NCI-H748 treated with DMSO at 0.1 percent for 48 hours (cell line): ENCODE data around the gene AZGP1.
"Not testable (repeated sequence)": the region's sequence is repeated elsewhere in the genome, so short reads cannot be mapped to it uniquely, and the experiment has no call there.

Experiments
- DNase-seq: peaks from one replicate; lab custom pipeline; 2025; lab: John Stamatoyannopoulos, UW

AZGP1 gene

DNA sequence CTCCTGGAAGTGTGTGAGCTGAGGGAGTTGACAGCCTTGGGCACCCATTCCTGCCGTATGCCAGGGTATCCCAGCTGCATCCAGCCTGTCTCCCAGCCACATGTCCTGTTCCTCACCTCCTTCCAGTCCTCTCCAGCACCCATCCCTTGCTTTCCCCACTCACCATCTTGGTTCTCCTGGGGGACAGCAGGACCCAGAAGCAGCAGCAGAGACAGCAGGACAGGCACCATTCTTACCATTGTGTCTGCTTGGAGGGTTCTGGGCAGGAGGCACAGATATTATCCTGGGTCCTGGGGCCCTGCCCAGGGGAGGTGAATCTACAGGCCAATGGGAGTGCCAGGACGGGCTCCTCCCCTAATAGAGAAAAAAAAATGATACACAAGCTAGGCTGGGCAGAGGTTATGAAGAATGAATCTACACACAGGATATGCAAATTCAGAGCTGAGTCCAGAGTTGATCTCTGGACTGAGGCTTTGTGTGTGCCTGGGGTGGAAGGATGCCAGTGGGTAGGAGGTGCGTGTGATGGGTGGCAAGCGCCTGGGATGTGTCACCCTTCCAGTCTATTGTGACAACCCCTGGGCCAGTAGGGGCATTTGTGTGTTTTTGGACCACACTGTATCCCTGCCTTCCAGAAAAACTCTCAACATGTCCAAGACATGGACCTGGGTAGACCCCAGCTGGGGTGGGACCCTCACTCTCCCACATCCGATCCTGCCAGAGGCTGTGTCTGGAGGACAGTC is at the start of gene AZGP1:
Gene AZGP1, minus strand, starts transcription at position 250 of the 740 bp plus-strand sequence. Its CDS starts 11 bp downstream, at position 239.
- no peak for DNase-seq

DNA sequence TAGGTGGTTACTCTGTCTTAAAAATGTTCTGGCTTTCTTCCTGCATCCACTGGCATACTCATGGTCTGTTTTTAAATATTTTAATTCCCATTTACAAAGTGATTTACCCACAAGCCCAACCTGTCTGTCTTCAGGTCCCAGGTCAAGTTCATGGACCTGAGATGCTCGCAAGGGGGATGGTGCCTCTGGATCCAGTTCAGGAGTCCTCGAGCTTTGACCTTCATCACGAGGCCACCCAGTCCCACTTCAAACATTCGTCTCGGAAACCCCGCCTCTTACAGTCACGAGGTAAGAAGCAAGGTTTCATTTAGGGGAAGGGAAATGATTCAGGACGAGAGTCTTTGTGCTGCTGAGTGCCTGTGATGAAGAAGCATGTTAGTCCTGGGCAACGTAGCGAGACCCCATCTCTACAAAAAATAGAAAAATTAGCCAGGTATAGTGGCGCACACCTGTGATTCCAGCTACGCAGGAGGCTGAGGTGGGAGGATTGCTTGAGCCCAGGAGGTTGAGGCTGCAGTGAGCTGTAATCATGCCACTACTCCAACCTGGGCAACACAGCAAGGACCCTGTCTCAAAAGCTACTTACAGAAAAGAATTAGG is 48.3 kb upstream of the AZGP1 start:
- no peak for DNase-seq

DNA sequence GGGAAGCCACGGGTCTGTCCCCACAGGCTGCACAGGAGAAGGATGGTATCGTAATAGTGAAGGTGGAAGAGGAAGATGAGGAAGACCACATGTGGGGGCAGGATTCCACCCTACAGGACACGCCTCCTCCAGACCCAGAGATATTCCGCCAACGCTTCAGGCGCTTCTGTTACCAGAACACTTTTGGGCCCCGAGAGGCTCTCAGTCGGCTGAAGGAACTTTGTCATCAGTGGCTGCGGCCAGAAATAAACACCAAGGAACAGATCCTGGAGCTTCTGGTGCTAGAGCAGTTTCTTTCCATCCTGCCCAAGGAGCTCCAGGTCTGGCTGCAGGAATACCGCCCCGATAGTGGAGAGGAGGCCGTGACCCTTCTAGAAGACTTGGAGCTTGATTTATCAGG is 47.7 kb upstream of the AZGP1 start:
- no peak for DNase-seq

DNA sequence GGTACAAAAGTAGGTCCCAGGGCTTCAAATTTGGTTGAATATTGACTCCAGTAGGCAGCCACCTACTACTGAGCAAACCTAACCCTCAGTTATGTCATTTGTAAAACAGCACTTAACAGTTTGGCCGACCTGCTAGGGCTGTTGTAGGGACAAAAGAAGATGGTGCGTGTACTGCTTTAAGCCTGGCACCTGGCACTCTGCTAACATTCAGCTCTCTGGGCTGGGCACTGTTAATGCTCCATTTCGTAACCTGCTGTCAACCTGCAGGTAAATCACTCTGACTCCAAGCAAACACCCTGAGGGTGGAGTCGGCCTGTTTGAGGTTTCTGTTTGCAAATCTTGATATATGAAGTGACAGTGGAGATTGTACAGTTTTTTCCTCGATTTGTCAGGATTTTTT is 46.8 kb upstream of the AZGP1 start:
- no peak for DNase-seq

DNA sequence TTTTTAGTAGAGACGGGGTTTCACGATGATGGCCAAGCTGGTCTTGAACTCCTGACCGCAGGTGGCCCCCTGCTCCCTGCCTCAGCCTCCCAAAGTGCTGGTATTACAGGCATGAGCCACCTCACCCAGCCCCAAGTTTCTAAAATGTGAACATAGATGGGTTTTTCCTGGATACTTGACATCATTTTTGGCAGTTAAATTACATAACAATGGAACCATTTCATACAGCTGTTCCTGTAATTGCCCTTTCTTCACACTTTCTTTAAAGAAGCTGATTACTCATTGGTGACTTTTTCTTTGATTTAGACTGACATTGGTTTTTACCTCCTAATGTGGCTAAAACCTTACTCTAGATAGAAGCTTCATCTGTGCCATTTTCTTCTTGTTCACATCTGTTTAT is 45.5 kb upstream of the AZGP1 start:
- DNase-seq, result no peak

DNA sequence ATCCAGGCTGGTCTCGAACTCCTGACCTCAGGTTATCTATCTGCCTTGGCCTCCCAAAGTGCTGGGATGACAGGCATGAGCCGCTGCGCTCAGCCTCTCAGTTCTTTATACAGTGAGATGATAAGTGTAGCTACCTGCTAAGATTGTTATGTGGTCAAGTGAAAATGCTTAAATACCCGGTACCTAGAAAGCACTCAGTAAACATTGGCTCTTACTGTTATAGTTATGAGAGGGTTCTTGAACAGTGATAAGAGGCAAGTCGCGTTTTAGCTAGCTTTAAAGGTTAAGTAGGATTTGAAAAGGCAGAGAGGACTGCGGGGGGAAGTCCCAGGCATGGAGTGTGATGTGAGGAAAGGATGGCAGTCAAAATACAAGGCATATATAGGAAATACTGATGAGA is 44.1 kb upstream of the AZGP1 start:
- no peak for DNase-seq

DNA sequence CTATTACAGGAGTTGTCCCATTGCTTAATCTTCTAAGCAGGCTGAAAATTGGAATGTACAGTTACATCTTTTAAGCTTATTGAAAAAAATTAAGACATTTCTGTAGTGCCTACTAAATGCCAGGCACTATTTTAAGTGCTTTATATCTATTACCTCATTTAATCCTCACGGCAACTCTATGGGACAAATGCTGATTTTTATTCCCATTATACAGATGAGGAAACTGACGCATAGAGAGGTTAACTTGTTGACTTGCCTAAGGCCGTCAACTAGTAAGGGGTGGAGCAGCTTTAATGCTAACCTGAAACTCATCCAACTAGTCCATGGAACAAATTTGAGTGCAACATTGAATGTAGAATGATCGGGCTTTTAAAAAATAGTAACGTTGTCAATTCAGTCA is 42.0 kb upstream of the AZGP1 start:
- DNase-seq, result no peak

DNA sequence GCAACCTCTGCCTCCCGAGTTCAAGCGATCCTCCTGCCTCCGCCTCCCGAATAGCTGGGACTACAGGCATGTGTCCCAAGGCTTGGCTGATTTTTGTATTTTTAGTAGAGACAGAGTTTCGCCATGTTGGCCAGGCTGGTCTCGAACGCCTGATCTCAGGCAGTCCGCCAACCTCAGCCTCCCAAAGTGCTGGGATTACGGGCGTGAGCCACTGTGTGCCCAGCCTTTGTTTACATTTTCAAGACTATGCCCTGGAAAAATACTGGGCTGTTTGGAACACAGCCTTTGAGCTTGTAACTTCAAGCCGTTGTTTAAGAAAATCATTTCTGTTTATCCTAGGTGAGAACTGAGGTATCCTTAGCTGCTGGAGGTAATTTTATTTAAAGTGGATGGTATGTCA is 41.5 kb upstream of the AZGP1 start:
- no peak for DNase-seq

DNA sequence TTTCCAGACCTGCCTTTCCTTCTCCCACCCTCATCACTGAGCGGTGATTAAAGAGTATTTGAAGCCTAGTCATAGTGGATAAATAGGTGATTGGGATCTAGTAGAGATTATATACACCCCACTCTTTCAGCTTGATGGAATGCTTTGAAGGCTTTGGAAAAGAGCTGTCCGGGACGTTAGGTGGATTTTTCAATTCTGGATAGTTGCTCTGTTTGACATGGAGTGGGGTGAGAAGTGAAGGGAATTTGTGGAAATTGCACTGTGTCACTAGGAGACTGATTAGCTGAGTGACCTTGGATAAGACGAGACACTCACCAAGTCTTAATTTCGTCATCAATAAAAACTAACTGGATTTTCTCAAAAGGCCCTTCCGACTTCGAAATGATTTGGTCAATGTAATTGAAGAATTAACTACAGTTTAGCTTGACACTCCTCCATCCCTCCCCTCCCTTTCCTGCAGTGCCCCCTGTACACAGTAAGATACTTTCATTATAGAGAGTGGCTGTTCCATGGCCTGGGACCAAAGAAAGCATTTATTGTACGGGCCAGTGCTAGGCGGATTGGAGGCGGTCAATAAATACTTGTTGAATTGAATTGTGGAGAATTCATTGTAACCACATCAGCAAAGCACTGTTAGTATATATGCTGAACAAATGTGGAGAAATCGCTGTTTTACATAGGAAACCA is 40.5 kb upstream of the AZGP1 start:
- DNase-seq, result no peak

DNA sequence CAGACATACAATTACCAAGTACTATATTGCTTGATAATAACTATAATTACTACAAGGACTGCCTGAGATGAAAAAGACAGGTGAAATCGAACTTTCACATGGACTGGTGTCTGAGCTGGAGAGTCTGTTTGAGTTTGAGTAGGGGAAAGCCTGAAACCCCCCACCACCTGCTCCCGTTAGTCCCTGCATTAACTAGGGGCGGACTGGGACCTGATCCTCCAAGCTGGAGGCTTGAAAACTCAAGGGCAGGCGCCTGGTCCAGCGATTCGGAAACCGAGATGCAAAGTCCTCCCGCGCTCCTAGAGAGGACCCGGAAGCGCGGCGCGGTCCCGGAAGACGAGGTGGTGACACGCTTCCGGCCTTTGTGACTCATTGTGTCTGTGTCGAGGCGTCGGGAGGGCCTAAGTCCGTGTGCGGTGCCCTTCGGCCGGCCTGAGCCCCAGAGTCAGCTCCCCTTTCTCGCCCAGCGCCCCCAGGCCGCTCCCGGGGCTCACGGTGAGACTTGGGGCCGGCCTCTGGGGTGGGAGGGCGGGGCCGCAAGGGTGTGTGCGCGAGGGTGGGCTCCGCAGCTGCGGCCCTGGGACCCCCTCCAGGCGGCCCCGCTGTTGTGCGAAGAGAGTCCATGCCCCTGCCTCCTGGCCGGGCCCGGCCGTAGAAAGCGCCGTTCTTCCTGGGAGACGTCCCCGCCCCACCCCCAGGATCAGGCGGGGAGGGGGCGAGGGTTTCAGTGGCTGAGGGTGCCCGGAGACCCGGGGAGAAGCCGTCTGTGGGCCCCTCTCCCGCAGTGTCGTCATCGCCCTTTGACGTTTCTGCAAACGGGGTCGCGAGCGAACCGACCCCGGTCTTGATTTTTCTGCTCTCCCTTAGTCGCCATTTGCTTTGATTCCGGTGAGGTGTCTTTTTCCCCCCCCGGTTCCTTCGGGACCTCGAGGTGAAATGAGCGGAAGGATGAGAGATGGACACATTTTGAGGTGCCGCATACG is 39.7 kb upstream of the AZGP1 start, which contains the start of gene ZKSCAN1:
Gene ZKSCAN1, plus strand, starts transcription at position 365 of the 983 bp plus-strand sequence. CDS start 7,911 bp downstream, outside the sequence.
- peak; percentile 75 for DNase-seq

DNA sequence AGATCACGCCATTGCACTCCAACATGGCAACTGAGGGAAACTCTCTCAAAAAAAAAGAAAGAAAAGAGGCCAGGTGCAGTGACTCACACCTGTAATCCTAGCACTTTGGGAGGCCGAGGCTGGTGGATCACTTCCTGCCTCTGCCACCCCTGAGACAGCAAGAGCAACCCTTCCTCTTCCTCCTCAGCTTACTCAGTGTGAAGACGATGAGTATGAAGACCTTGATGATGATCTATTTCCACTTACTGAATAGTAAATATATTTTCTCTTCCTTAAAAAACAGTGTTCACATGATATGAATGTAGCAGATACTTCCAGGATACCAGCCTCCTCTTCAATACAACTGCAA is 37.5 kb upstream of the AZGP1 start:
- no peak for DNase-seq

DNA sequence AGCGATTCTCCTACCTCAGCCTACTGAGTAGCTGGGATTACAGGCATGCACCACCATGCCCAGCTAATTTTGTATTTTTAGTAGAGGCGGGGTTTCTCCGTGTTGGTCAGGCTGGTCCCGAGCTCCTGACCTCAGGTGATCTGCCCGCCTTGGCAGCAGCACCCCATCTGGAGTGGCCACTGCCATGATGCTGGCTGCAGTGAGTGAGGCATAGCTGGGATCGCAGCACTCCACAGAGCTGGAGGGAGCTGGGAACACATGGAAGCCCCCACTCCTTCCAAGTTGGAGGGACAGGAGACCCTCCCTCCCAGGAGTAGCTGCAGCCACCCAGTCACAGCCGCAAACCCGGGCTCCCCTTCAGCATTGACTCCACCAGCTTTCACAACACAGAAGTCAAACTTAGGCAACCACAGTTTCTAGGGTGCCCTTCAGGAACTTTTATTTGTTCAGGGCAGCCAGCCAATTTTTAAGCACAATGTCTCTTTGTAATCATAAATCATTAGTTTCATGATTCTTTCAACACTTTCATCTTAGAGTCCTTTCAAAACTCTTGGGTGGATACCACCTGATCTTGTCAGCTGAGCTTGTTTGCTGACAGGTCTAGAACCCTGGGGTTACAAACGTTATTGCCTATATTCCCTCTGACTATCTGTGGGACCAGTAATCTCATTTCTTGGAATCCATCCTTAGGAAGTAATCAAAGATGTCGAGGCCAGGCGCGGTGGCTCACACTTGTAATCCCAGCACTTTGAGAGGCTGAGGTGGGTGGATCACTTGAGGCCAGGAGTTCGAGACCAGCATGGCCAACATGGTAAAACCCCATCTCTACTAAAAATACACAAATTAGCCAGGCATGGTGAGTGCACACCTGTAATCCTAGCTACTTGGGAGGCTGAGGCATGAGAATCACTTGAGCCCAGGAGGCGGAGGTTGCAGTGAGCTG is 36.8 kb upstream of the AZGP1 start:
- not testable (repeated sequence) for DNase-seq

DNA sequence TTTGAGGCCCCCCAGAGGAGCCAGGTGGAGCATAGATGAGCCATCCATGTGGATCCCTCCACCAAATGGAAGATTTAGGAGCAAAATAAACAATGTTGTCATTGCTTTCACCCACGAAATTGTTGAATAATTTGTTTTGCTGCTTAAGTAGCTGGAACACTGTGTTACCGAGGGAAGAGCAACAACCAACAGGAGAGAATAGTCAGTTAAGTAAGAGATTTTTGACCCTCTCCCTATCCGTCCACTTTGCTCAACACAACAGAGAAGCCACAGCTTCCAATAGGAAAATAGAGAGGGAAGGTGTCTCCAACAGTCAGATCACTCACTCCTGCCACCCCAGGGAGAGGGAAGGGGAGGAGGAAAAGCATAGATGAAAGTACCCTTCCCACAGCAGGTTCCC is 35.7 kb upstream of the AZGP1 start:
- no peak for DNase-seq

DNA sequence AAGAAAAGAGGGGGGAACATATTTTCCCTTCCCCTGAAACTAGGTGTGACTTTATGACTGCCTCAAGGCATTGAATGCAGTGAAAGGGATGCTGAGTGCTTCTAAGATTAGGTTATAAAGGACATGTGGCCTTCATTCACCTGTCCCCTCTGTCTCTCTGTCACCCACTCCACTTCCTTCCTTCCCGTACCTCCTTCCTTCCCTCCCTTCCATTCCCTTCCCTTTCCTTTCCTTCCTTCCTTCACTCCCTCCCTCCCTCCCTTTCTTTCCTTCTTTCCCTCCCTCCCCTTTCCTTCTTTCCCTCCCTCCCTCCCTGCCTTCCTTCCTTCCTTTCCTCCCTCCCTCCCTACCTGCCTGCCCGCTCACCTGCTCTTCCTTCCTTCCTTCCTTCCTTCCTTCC is 35.1 kb upstream of the AZGP1 start:
- no peak for DNase-seq

DNA sequence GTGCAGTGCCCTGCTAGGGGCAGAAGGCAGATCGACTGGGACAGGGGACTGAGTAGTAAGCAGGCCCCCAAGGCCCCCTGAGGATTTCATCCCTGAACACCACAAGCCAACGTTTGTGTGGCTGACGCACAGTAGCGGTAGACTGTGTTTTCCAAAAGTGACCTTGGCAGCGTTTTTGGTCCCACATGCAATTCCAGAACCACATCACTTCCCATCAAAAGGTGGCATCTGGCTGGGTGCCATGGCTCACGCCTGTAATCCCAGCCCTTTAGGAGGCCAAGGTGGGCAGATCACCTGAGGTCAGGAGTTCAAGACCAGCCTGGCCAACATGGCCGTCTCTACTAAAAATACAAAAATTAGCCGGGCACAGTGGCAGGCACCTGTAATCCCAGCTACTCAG is 34.1 kb upstream of the AZGP1 start:
- DNase-seq, result not testable (repeated sequence)

DNA sequence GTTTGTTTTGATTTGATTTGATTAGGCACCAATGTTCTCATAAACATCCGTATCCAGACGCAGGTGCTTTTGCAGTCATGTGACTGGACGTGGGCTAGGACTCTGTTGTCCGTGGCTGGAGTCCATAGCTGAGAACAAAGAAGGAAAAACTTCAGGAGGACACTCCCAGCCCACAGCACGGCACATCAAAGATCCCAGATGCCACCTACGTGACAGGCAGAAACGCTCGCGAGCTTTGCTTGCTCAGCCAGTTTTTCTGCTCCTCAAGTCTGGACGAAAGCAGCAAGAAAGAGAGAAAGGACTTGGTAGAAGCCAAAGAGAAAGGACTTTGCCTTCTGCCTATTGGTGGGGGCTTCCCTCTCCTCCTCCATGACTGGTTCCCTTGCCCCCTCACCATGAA is 32.7 kb upstream of the AZGP1 start:
- DNase-seq, result no peak

DNA sequence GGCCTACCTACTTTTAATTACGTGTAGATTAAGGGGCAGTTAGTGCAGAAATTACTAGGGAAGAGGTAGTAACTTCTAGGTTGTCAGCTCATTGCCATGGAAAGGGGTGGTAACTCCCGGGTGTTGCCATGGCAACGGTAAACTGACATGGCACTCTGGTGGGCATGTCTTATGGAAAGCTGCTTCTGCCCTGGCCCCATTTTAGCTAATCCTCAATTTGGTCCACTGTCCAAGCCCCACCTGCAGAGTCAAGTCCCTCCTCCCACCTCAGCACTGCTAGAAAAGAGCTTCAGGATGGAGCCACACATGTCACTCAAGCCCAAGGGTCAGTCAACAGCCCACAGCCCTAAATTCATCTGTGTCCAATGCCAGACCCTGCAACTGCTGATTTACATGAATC is 32.1 kb upstream of the AZGP1 start:
- no peak for DNase-seq

DNA sequence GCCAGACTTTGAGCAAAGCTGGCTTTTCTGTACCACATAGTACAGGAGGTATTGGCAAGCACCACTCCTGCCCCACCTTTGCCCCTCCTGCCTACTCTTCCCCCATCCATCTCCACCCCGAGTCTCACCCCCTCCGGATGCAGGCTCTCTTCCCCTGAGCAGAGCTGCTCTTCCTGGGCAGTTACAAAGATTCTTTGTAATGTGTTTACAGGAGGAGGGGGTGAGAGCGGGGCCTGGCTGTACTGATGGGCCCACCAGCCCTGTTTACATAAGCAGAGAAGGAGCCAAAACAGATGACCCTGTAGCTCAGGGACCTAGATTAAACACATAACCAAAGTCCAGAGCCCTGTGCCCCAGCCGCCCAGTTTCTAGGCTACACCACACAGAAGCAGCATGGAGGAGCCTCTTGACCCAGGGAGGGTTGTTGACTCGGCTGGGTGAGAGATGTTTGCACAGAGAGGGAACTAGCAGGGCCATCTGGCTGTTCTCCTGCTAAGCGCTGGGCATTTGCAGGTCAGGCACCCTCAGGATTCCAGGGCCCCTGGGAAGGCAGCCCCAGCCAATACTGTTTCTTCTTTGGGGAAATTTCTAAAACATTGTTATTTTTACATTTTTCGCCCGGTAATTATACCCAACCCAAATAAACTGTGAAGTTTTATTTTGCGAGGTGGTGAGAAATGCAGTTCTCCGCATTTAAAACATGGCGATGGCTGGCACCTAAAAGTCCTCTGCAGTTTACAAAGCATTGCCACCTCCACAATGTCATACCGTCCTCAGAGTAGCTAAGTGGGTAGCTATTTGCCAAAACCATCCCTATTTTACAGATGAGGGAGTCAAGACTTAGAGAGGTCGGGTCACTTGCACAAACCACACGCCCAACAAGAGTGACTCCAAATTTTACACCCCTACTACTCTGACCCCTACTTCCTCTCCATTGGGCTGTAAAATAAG is 28.2 kb upstream of the AZGP1 start:
- DNase-seq, result peak; percentile 55

DNA sequence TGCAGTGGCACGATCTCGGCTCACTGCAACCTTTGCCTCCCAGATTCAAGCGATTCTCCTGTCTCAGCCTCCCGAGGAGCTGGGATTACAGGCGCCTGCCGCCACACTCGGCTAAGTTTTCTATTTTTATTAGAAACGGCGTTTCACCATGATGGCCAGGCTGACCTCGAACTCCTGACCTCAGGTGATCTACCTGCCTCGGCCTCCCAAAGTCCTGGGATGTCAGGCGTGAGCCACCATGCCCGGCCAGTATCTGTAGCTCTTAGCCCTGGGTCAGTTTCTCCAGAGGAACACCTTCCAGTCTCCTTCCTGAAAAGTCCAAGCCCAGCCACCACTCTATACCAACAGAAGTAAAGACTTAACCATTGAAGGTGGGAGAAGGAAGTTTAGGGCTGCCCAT is 24.4 kb upstream of the AZGP1 start:
- no peak for DNase-seq
